Stimulated activated CD4-positive, alpha-beta T cell treated with anti-CD3 and anti-CD28 coated beads, Interleukin-4, amount 100 ng/mL, for 4 hours (primary cell): ENCODE results near the gene WDR11.
"Not testable (repeated sequence)": the region's sequence is repeated elsewhere in the genome, so short reads cannot be mapped to it uniquely, and the experiment has no call there.

Source experiments
- DNase-seq, 2 experiments: peaks; one replicate each; pipeline ENCODE4 v3.0.0-alpha.2; 2020

The WDR11 gene

DNA sequence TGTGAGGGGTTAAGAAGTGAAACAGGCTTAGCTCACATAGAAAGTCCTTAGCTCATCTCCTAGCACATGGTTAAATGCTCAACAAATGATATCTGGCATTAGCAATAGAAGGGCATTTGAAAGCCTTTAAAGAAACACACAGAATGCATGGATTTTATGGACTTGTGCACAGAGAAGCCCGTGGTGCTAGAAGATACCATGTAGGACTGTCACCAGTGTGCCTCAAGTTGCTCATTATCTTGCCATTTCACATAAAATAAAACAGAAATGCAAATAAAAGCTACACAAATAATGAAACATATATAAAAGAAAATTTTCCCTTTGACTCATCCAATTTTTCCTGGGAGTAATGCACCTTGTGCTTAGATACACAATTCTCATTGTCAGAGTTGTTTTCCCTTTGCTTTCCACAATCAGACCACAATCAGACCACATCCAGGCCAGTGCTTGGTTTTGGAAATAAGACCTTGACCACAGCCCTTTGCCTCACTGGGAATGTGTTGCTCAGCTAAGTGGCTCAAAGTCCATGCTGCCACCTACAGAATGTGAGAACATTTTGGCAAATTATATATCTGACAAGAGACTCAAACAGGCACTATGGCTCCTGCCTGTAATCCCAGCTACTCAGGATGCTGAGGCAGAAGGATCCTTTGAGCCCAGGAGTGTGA, 9.5 kb upstream of the WDR11 start:
- no peak for DNase-seq

- DNase-seq = no peak
Observed at GRCh38 chr10:120854388-120854787, 3.2 kb downstream of the WDR11 start.

DNA sequence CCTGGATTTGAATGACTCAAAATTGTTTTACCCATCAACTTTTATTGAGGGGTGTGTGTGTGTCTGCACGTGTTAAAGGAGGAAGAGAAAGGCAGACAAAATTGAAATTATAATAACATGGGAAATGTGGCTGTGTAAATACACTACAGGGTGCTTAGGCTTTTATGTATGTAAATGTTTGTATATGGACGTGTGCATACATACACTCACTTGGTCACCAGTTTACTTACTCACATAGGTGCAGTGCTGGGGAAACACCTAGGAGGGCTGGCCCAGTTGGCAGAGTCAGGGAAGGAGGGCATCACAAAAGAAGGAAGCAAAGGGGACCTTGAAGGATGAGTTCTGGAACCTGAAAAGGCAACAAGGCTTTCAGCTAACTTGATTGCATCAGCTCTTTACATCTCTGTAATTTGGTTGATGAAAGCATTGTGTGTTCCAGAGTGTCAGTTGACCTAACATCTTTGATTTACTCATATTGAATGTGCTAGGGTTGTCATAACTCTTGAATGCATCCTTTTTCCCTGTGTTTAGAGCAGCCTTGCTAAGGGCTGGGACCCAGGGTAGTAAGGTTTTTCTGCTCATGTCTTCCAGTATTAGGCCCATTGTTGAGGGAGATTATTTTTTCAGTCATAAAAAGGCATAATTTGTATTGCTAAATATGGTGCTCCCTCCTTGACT, 10.2 kb downstream of the WDR11 start:
- no peak for DNase-seq

GRCh38 chr10:120873741-120874140, 22.6 kb downstream of the WDR11 start:
- DNase-seq = no peak

DNA sequence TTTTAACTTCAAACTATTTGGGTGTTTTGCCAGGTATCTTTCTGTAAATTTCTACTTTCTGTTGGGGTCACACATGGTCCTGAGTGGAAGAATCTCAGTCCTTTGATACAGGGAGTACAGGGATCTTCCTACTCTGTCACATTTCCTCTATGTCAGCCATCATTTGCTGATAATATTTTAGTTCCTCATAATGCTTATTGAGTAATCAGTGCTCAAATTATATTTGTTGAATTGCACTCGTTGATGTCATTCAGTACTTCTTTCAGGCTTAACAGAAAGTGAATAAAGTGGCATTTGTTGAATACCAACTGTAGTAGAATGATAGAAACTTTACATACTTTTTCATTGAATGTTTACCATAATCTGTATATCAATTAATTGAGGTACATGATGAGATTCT, 31.9 kb downstream of the WDR11 start:
- no peak for DNase-seq

GRCh38 chr10:120887482-120887881, 36.3 kb downstream of the WDR11 start:
- DNase-seq = no peak

GRCh38 chr10:120891365-120891764, 40.2 kb downstream of the WDR11 start:
- DNase-seq = no peak

DNA sequence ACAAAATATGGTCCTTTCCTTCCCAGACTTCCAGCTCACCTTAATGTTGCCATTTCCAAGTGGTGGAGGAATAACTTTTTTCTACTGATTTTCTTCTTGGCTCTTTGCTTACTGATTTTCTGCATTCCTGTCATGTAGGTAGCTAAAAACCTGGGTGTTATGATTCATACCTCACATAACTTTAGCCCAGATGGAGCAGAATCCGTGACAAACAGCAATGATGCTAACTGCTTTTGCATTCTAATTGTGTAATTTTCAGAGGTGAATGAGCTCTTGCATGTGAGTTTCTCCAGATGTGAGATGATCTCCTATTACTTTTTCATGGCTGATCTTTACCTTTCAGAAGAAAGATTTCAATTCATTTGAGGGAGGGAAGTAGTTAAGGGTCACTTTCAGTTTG, 43.4 kb downstream of the WDR11 start:
- no peak for DNase-seq

GRCh38 chr10:120897343-120897742, 46.2 kb downstream of the WDR11 start:
- DNase-seq = no peak

GRCh38 chr10:120905268-120905667, 54.1 kb downstream of the WDR11 start:
- no peak for DNase-seq

DNA sequence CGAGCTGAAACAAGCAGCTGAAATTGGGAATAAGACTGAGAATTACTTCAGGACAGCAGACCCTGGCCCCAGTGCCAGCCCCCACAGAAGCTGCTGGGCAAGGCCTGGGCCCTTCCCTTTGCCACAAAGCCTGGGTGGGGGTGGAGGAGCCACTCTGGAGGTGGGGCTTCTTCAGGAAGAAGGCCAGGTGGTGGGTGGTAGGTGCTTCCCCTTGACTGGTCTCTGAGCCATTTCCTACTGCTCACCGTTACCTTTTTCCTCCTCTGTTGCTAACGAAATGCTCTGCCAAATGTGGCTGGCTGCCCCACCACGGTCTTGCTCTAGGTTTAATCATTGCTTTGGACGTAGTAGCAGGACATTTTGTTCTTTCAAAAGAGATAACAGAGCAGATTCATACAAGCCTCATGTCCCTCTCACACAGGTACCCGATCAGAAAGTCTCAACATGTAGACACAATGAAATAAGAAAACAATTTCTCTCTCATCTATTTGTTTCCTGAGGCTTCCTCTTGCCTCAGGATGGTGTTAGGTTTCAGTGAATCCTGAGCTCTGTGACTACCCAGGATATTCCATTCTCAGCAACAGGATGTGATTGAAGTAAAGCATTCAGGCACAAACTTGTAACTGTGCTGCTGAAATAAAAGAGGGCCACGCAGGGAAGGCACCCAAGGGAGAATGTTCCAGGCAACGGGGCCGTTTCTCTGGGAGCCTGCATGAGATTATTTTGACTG, 66.5 kb downstream of the WDR11 start:
- DNase-seq = no peak

DNA sequence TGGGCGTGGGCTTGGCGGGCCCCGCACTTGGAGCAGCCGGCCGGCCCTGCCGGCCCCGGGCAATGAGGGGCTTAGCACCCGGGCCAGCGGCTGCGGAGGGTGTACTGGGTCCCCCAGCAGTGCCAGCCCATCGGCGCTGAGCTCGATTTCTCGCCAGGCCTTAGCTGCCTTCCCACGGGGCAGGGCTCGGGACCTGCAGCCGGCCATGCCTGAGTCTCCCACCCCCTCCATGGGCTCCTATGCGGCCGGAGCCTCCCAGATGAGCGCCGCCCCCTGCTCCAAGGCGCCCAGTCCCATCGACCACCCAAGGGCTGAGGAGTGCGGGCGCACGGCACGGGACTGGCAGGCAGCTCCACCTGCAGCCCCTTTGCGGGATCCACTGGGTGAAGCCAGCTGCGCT, 72.7 kb downstream of the WDR11 start:
- DNase-seq = not testable (repeated sequence)

DNA sequence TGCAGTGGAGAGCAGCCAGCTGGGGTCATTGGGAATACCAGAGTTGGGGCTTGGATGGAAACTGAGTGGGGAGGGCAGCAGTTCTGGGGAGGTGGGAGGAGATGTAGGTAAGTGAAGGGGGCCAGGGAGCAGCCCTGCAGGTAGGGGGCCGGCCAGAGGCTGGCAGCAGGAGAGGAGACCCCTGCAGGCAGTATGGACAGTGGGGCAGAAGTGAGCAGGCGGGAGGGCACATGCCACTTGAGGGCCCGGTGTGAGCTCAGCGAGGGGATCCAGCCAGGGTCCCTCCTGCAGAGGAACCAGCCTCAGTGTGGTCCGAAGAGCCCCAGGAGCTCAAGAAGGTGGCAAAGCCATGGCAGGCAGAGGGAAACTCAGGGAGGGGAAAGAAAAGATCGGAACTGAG, 75.4 kb downstream of the WDR11 start:
- no peak for DNase-seq

DNA sequence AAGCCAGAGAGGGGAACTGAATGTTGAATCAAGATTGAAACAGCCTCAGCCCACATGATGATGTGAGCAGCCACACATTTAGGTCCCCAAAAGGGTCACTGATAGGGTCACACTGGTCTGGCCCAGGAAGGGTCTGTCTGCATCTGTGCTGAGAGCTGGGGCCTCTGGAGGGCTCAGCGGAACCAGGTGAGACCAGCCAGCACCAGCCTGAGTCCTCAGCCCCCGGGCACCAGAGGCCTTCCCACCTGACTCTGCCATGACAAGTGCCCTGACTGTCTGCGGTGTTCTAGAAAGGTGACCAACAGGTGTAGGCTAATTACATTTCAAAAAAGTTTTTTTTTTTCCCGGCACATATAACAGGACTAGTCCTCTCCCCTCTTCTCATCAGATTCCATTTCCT, 76.2 kb downstream of the WDR11 start:
- no peak for DNase-seq

DNA sequence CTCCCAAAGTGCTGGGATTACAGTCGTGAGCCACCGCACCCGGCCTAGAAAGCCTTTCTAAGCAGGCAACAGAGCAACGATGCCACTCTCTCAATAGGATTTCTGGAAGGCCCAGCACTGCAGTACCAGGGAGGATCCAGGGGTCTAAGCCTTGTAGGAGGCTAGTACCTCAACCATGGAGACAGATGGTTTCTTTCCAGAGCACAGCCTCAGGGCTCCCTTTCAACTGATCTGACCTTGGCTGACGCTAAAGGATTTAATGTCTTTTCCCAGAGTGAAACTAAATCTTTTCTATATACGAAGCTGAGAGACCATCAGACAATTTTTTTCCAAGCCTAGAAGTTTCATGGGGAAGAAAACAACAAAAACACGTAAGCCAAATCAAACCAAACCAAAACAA, 78.0 kb downstream of the WDR11 start:
- DNase-seq = no peak

- DNase-seq = no peak
Observed at GRCh38 chr10:120931423-120931822, 80.3 kb downstream of the WDR11 start.

DNA sequence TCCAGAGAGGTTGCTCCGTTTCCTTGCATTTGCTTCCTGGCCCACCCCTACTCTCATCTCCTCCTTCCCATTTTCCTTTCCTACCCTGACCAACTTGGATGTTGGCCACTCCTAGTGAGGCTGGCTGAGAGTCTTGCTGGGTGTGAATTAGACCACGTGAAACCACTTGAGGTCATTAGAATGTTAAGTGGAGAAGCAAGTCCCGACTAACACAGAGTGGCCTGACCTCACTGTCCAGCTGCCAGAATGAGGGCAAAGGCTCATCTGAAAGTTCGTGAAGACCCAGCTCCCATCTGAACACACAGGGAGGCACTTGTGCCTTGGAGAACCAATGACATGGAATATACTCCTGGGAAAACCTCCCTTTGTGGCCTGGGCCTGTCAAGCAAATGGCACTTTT, 80.8 kb downstream of the WDR11 start:
- DNase-seq = no peak

GRCh38 chr10:120938822-120939221, 87.7 kb downstream of the WDR11 start:
- no peak for DNase-seq

DNA sequence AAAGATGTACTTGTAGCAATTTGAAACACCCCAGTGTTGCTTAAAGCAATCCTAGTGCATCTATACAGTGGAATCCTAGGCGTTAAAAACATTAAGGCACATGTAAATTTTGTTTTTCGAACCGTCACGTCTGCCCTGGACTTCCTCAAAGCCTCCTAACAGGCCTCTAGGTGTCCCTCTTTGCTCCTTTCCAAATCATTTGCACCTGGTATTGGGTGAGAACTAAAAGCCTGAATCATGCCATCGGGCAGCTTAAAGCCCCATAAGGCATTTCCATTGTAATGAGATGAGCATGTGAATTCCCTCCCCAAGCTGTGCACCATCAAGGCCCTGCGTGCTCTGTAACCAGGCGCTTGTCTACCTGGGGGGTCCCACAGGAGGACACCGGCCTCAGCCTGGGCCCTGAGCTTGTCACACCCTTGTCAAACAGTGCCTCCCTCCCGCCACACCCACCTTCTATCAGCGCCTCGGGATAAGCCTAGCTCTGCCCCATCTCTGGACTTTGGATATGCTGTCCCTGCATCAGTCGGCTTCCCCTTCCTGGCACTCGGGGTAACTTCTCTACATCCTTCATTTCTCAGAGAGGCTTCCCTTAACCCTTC, 89.2 kb downstream of the WDR11 start:
- no peak for DNase-seq

DNA sequence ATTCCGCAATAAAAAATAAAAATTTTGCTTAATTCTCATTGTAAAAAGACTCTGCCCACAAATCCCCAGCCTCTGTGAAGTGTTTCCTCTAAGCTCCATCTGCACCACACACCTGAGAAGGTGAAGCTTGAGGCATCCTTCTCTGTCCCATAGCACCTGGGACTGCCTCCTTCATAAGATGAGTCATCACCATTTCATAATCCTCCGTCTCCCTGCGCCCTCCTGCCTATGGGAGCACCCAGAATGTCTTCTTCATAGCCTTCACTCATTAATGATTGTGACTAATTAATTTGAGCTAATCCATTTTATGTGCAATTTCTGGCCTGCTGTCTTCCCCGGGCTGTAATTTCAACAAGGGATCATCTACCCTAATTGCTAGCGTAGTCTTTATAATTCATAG, 90.3 kb downstream of the WDR11 start:
- no peak for DNase-seq

DNA sequence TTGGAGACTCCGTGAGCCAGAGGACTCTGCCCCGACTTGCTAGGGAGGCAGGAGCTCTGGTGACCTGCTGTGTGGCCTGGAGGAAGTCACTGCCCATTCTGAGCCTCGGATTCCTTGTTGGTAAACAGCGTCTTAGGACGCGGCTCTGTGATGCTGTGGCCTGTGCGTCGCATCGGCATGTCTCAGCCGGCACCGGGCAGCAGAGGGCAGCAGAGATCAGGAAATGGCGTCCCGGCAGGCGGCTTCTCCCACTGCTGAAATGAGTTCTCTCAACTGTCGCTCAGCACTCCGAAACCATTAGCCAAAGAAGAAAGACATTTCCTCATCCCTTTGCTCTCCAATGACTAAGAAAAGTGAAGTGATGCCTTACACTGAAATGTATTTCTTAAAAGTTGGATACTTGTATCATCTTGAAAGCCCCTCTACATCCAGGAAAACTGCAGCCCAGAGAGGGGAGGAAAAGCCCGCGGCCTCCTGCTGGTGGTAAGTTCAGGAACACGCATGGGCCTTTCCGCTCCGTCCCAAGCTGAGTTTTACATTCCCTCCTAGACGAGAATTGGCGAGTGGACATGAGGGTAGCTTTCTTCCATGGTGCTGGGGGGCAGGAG, 91.7 kb downstream of the WDR11 start:
- peak; percentile 53 to 78 for DNase-seq

GRCh38 chr10:120943542-120943941, 92.4 kb downstream of the WDR11 start:
- no peak for DNase-seq

GRCh38 chr10:120944586-120945125, 93.5 kb downstream of the WDR11 start:
- DNase-seq = no peak
